T-helper 1 cell treated with Interleukin-12 subunit alpha and Interleukin-12 subunit beta and Interleukin-4 antibody, amounts not matched to agents 30 ng/mL and 1 ng/mL, for 36 hours (primary cell): ENCODE data around the gene AK3. TPM values are rescaled to one million over a fixed set of nuclear protein-coding genes. Genes with fewer than 3 reads are reported as not detected.
"Not testable (repeated sequence)": the region's sequence is repeated elsewhere in the genome, so short reads cannot be mapped to it uniquely, and the experiment has no call there.

Source experiments
- intact Hi-C: fragments of 100-400 bp; cut with micrococcal nuclease; formaldehyde crosslinking; loops from one replicate; pipeline ENCODE4 v1.15.1; 2024
- total RNA-seq: library from RNA; stranded (reverse); gene quantifications from 2 replicates; pipeline ENCODE4 v1.2.3, GENCODE V29; 2022

The AK3 gene
- total RNA-seq, result 27.7 and 29.9 TPM in 2 replicates

- intact Hi-C loops, result loop anchor here (1.0 to 10.0 kb wide), 14 partner anchors 22 to 1896 kb away; partner anchors contain the start of genes CDC37L1, JAK2, PDCD1LG2 and PLGRKT
Observed at GRCh38 chr9:4740638-4741364, at the start of gene AK3. Gene AK3, minus strand, starts transcription at chr9:4741202. Its CDS starts 115 bp downstream, at chr9:4741087.

GRCh38 chr9:4788703-4789102 lies 47.7 kb upstream of the AK3 start:
- intact Hi-C loops, result no loop called here

- intact Hi-C loops, result no loop called here
Observed at GRCh38 chr9:4787876-4788275, 46.9 kb upstream of the AK3 start.

- intact Hi-C loops, result no loop called here
Observed at GRCh38 chr9:4786599-4786998, 45.6 kb upstream of the AK3 start.

- intact Hi-C loops, result no loop called here
Observed at GRCh38 chr9:4784403-4784802, 43.4 kb upstream of the AK3 start.

- intact Hi-C loops, result not testable (repeated sequence)
Observed at GRCh38 chr9:4783191-4783590, 42.2 kb upstream of the AK3 start.

GRCh38 chr9:4781408-4781807 lies 40.4 kb upstream of the AK3 start:
- intact Hi-C loops, result no loop called here

GRCh38 chr9:4780651-4781050 lies 39.6 kb upstream of the AK3 start:
- intact Hi-C loops, result no loop called here

GRCh38 chr9:4774958-4775357 lies 34.0 kb upstream of the AK3 start:
- intact Hi-C loops, result not testable (repeated sequence)

- intact Hi-C loops, result no loop called here
Observed at GRCh38 chr9:4774209-4774608, 33.2 kb upstream of the AK3 start.

- intact Hi-C loops, result no loop called here
Observed at GRCh38 chr9:4771788-4772187, 30.8 kb upstream of the AK3 start.

- intact Hi-C loops, result no loop called here
Observed at GRCh38 chr9:4769321-4770080, 28.5 kb upstream of the AK3 start.

GRCh38 chr9:4768681-4769080 lies 27.7 kb upstream of the AK3 start:
- intact Hi-C loops, result no loop called here

- intact Hi-C loops, result loop anchor here (5.0 kb wide), 3 partner anchors 78 to 498 kb away; no protein-coding TSS in a partner anchor
Observed at GRCh38 chr9:4764033-4764432, 23.0 kb upstream of the AK3 start.

GRCh38 chr9:4762886-4763541 lies 22.0 kb upstream of the AK3 start:
- intact Hi-C loops, result loop anchor here (1.0 to 5.0 kb wide), 10 partner anchors 22 to 827 kb away; partner anchors contain the start of genes AK3 and RCL1

- intact Hi-C loops, result loop anchor here (1.0 to 5.0 kb wide), 10 partner anchors 21 to 828 kb away; partner anchors contain the start of genes AK3 and RCL1
Observed at GRCh38 chr9:4762108-4762885, 21.3 kb upstream of the AK3 start.

- intact Hi-C loops, result loop anchor here (5.0 kb wide), 3 partner anchors 82 to 502 kb away; no protein-coding TSS in a partner anchor
Observed at GRCh38 chr9:4760122-4760521, 19.1 kb upstream of the AK3 start.

- intact Hi-C loops, result no loop called here
Observed at GRCh38 chr9:4756420-4756819, 15.4 kb upstream of the AK3 start.

GRCh38 chr9:4755026-4755609 lies 14.1 kb upstream of the AK3 start:
- intact Hi-C loops, result no loop called here

GRCh38 chr9:4754530-4754929 lies 13.5 kb upstream of the AK3 start:
- intact Hi-C loops, result not testable (repeated sequence)
